IPS DF 4.7 (cell line): ENCODE measurements around the gene STIM1.
"Not testable (repeated sequence)": the region's sequence is repeated elsewhere in the genome, so short reads cannot be mapped to it uniquely, and the experiment has no call there.

Source experiments
- DNase-seq: peaks from one replicate; pipeline ENCODE4 v3.0.0-alpha.2; 2013; ENCODE audit warnings: low spot score; ENCODE audit errors: extremely low read depth

The STIM1 gene

DNA sequence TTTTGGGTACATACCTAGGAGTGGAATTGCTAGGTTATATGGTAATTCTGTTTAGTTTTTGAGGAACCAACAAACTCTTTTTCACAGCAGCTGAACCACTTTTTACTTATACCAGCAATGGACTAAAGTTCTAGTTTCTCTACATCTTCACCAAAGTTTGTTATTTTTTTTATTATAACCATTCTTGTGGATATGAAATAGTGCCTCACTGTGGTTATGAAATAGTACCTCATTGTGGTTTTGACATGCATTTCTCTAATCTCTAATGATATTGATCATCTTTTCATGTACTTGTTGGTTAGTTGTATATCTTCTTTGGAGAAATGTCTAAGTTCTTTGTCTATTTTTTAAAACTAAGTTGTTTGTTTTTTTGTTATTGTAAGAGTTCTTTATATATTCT lies 27.2 kb downstream of the STIM1 start:
- DNase-seq = no peak

GRCh38 chr11:3885855-3886254 lies 30.4 kb downstream of the STIM1 start:
- DNase-seq = no peak

DNA sequence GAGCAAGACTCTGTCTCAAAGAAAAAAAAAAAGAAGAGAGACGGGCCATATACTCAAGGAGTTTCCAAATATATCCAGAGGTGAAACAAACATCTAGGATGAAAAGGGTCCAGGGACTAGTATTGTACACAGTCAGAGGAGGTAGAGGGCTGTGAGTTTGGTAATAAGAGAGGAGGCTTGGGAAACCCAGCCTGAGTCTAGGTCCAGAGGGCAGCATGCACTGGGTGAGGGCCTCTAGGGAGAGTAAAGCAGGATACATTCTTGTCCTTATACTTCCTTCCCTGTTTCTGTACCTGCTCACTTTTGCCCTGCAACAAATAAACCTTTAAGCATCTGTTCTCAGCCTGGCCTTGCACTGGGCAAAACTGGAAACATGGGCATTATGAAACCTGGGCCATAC lies 31.5 kb downstream of the STIM1 start:
- DNase-seq = no peak

DNA sequence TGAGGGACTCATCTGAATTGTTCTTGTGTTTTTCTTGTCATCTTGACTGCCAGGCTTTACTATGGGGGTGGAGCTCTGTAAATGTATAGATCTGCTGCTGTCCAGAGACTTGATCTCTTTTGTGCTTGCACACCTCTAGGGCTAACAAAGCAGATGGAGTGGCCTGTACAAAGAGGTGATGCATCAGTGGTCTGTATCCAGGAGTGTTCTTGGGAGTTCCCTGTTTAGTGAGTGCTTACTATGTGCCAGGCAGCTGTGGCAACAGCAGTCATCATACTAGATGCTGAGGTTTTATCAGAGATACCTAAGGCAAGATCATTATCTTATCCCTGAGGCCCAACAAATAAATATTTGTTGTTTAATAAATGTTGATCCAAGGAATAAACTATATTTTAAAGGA lies 33.4 kb downstream of the STIM1 start:
- no peak for DNase-seq

- DNase-seq = no peak
Measured at GRCh38 chr11:3890014-3890413, 34.5 kb downstream of the STIM1 start.

GRCh38 chr11:3890806-3891205 lies 35.3 kb downstream of the STIM1 start:
- DNase-seq = no peak

DNA sequence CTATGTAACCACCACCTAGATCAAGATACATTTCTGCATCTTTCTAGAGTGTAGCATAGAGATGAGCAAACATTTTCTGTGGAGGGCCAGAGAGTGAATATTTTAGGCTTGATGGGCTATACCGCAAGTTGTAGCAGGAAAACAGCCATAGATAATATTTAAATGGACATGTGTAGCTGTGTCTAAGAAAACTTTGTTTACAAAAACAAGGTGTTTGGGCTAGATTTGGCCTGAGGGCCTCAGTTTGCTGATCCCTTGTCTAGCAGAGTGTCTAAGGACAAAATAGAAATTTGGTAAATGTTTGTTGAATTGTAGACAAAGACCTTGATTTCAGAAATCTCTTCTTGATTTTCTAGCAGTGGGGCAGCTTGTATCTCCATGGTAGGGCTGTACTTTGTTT lies 36.3 kb downstream of the STIM1 start:
- no peak for DNase-seq

- DNase-seq = no peak
Measured at GRCh38 chr11:3892156-3892555, 36.7 kb downstream of the STIM1 start.

DNA sequence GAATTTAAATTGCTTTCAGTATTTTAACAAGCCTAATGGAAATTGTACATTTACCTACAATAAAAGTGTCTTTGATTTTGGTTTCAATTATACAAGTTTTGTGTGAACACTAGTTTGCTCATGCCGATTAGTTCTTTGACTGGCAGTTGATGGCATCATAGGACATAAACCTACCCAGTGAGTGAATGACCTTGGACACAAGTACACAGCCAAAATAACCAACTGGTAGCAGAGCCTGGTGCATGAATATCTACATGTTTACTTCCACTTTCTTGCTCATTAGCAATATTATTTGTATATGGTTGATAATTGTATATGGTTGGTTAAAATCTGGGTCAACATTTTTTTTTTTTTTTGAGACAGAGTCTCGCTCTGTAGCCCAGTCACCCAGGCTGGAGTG lies 37.8 kb downstream of the STIM1 start:
- no peak for DNase-seq

DNA sequence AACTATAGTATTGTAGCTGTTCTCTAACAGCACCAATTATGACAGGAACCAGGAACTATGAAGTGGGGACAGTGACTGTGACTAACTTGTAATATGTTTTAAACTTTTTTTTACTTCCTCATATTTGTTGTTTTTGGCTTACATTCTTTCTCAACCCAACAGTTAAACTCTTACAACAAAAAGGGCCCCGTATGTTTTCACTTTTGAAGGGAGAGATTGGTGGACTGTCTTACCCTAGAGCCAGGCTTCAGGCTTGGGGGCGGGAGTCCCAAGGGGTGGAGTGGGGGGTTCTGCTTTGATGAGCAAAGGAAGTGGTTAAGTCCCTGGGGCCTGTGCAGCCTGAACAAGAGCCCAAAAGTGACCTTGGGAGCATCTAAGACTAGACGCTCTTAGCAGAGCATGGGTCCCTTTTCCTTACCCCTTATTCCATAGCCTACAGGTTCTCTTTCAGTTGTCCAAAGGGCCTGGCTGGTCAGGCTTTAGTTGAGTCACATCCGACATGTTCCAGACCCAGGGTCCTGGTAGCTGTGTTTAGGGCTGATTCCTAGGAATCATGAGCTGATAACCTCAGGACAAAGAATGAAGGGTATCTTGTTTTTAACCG lies 38.8 kb downstream of the STIM1 start:
- DNase-seq = no peak

GRCh38 chr11:3896644-3897043 lies 41.2 kb downstream of the STIM1 start:
- no peak for DNase-seq

DNA sequence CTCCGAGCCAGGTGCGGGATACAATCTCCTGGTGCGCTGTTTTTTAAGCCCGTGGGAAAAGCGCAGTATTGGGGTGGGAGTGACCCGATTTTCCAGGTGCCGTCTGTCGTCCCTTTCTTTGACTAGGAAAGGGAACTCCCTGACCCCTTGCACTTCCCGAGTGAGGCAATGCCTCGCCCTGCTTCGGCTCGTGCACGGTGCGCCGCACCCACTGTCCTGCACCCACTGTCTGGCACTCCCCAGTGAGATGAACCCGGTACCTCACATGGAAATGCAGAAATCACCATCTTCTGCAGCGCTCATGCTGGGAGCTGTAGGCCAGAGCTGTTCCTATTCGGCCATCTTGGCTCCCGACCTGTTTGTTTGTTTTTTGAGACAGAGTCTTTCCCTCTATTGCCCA lies 44.8 kb downstream of the STIM1 start:
- not testable (repeated sequence) for DNase-seq

GRCh38 chr11:3901249-3902025 lies 46.0 kb downstream of the STIM1 start:
- no peak for DNase-seq

DNA sequence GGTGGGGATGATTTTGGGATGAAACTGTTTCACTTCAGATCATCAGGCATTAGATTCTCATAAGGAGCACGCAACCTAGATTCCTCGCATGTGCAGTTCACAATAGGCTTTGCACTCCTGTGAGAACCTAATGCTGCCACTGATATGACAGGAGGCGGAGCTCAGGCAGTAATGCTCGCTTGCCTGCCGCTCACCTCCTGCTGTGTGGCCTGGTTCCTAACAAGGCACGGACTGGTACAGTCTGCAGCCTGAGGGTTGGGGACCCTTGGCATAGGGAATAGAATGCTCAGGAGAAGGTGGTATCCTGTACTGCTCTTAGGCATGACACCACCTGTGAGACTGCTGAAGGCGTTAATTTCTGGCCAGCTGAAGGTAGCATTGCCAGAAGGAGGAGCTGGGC lies 47.0 kb downstream of the STIM1 start:
- DNase-seq = no peak

GRCh38 chr11:3903207-3903896 lies 47.9 kb downstream of the STIM1 start:
- no peak for DNase-seq

DNA sequence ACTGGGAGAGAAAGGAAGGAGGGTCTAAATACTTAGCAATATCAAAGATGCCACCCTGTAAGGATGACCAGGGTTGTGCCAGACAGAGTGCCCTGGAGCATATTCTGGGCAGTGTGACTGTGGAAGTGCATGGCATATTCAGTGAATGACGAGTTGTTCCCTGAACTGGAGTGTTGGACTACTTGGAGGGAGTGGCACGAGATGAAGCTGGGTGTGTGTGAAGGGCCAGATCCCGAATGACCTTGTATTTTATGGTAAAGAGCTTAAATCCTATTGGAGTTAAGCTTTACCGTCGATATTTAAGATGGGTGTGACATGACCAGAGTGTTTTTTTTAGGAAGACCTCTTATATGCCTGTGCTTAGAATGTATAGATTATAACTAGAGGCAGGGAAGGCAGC lies 48.8 kb downstream of the STIM1 start:
- DNase-seq = no peak

GRCh38 chr11:3905080-3905953 lies 49.9 kb downstream of the STIM1 start:
- DNase-seq = no peak

DNA sequence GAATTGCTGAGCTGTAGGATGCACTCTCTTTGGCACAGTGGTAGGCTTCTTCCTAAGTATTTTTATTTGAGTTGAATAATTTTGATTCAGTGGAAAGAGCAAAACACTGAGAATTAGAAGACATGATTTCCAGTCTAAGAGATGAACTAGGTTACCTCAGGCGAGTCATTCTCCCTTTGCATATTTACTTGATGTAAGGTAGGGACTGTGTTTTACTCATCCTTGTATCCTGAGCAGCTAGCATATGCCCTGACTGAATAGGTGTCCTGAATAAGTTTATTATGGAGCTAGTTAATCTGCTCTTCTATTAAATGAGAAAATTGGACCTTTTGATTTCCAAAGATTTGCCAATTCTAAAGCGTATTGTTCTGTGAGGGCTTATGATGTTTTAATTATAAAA lies 50.7 kb downstream of the STIM1 start:
- DNase-seq = no peak

DNA sequence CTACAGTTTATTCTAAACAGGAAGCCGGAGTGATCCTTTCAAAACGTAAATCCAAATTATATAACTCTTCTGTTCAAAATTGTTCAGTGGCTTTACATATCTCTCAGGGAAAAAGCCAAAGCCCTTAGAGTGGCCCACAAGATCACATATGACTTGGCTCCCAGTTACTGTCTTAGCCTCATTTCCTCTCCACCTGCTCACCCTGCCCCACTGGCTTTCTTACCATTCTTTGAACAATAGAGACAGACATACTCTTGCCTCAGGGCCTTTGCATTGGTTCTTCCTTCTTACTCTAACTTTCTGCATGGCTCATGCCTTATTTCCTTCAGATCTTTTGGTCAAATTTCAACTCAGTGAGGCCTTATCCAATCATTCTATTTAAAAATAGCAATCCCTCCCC lies 52.1 kb downstream of the STIM1 start:
- DNase-seq = no peak

- no peak for DNase-seq
Measured at GRCh38 chr11:3909901-3910300, 54.4 kb downstream of the STIM1 start.

DNA sequence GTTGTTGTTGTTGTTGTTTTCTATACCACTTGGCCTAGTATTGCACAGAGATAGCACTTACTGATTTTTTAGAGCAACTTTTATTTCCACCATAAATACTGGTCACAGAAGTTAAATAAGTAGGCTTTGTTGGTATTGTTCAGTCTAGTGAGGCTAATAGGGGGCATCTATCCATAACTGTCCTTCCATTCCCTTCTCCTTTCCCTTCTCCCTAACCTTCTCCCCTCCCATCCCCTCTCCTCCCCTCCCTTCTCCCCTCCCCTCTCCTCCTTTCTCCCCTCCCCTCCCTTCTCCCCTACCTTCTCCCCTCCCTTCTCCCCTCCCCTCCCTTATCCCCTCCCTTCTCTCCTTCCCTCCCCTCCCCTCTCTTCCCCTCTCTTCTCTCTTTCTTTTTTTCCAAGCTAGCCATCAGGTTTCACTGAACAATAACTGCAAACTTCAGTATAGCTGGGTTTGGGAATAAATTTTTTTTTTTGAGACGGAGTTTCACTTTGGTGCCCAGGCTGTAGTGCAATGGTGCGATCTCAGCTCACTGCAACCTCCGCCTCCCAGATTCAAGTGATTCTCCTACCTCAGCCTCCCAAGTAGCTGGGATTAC lies 56.5 kb downstream of the STIM1 start:
- DNase-seq = no peak
